GM12891 (cell line): ENCODE results near the gene WDR83.
"Not testable (repeated sequence)": the region's sequence is repeated elsewhere in the genome, so short reads cannot be mapped to it uniquely, and the experiment has no call there.

ENCODE experiments used
- PAX5 ChIP-seq: IDR thresholded peaks from 2 replicates; pipeline ENCODE4 v1.6.1; 2011; ENCODE audit warnings: low read length, moderate library complexity, mild to moderate bottlenecking; ENCODE audit not compliant: insufficient read depth, severe bottlenecking
- POLR2A ChIP-seq: IDR thresholded peaks from 2 replicates; pipeline ENCODE4 v1.6.1; 2011; ENCODE audit warnings: low read depth, low read length, control low read depth
- POLR2AphosphoS5 ChIP-seq: IDR thresholded peaks from 2 replicates; pipeline ENCODE4 v1.6.1; 2011; ENCODE audit warnings: low read depth, low read length, control low read depth
- POU2F2 ChIP-seq: IDR thresholded peaks from 2 replicates; pipeline ENCODE4 v1.6.1; 2011; ENCODE audit warnings: low read depth, mild to moderate bottlenecking, control low read depth, low read length, moderate library complexity
- TAF1 ChIP-seq: IDR thresholded peaks from 2 replicates; pipeline ENCODE4 v1.6.1; 2011; ENCODE audit warnings: low read depth, low read length, control low read depth

DNA sequence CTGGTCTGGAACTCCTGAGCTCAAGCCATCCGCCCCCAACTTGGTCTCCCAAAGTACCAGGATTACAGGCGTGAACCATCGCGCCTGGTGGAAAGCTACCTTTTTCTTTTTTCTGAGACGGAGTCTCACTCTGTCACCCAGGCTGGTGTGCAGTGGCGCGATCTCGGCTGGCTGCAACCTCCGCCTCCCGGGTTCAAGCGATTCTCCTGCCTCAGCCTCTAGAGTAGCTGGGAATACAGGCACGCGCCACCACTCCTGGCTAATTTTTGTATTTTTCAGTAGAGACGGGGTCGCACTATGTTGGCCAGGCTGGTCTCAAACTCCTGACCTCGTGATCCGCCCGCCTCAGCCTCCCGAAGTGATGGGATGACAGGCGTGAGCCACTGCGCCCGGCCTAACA lies 30.8 kb downstream of the WDR83 start:
- not testable (repeated sequence) for TF ChIP-seq POLR2A, TAF1, POLR2AphosphoS5, POU2F2, PAX5
